ENCODE results near the gene B4GALNT1. TPM values are rescaled to one million over a fixed set of nuclear protein-coding genes. Genes with fewer than 3 reads are reported as not detected.
A peak's percentile ranks its signal among the peaks of the same experiment; 100 is the strongest.

B4GALNT1 gene
- total RNA-seq, 2 experiments from 2014 or later, result 1.4 to 1.8 TPM

DNA sequence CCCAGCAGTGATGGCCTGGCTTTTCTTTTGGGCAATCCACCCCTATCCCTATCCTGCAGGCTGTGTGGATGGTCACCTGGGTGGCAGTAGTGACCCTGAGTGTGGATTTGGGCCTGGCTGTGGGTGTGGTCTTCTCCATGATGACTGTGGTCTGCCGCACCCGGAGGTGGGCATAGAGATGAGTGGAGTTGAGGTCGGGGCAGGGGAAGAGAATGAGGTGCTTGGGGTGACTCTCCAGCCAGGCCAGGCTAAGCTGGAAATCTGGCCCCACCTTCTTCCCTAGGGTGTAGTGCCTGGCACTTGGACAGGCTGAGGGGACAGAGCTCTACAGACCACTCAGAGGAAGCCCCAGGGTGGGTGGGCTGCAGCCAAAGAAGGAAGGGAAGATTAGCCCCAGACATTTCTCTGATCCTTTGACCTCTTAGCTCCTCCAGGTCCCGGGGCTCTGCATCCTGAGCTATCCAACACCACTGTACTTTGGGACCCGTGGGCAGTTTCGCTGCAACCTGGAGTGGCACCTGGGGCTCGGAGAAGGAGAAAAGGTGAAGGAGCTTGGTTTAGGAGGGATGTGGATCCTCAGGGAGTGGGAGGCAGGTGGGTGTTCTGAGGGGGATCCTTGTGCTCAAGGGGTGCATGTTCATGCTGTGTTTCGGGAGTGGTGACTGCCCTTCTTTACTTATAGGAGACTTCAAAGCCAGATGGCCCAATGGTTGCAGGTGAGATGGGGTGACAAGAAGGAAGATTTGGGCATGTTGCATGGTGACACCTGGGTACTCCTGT lies 8.4 kb downstream of the B4GALNT1 start:
- CTCF ChIA-PET, result interaction anchor here (1.0 to 5.3 kb wide), 5 partner anchors 8 to 42 kb away, joined by 3 to 41 read pairs (median 3); no protein-coding TSS in a partner anchor
- intact Hi-C loops (cut with micrococcal nuclease), result no loop called here
- peaks cover 29% of the 10 kb centered on the region for H3K4me1 Mint-ChIP-seq (ENCODE audit: low read depth)
- H3K9me3 Mint-ChIP-seq, result no peaks in the 10 kb centered on the region
- no peak overlapping the region for H3K27ac Mint-ChIP-seq
- no peaks in the 10 kb centered on the region for H3K36me3 Mint-ChIP-seq (ENCODE audit: low read depth)
- H3K27me3 Mint-ChIP-seq (ENCODE audit: low read depth), result peaks cover 85% of the 10 kb centered on the region
- no peak overlapping the region for H3K4me3 Mint-ChIP-seq
- no peak for DNase-seq

DNA sequence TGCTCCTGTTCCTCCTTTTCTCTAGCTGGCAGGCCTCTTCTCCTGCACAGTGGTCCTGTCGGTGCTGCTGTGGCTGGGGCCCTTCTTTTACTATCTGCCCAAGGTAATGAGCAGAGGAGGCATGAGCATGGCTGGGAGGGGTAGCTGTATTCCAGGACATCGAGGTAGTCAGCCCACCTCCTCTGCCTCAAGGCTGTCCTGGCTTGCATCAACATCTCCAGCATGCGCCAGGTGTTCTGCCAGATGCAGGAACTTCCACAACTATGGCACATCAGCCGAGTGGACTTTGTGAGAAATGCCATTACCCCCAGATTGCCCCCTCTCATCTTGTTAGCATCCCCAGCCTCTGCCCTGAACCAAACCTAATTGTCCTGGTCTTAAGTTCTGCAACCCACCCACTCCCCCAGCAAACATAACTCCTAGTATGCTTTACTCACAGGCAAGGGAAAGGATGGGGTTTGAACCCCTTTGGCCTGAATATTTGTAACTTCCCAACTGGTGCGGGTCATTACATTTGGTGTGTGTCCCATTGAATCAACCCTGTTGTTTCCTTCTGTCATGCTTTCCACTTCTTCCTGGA lies 9.1 kb downstream of the B4GALNT1 start:
- H3K4me1 Mint-ChIP-seq (ENCODE audit: low read depth), result peaks cover 31% of the 10 kb centered on the region
- no peak overlapping the region for H3K27ac Mint-ChIP-seq
- H3K27me3 Mint-ChIP-seq (ENCODE audit: low read depth), result peaks cover 91% of the 10 kb centered on the region
- no peaks in the 10 kb centered on the region for H3K9me3 Mint-ChIP-seq
- CTCF ChIA-PET, result interaction anchor here (1.0 to 1.2 kb wide), 2 partner anchors 31 to 135 kb away, joined by 3 read pairs; no protein-coding TSS in a partner anchor
- no peak for DNase-seq
- H3K4me3 Mint-ChIP-seq, result no peak overlapping the region
- no peaks in the 10 kb centered on the region for H3K36me3 Mint-ChIP-seq (ENCODE audit: low read depth)
- intact Hi-C loops (cut with micrococcal nuclease), result no loop called here

DNA sequence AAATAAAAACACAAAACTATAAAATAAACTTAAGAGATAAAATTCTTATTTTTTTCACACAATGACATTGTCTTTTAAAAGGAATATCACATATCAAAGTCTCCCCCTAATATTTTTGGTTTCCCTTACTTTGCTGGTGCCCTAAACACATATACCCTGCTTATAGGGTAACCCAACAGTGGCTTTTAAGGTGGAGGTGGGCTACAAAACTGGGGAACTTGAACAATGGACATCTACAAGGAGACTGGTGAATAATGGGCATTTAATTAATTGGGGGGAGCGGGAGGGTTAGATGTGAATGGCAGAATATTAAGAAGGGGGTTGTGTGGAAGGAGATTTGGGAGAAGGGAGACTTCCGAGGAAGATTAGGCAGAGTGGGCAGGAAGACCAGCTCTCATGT lies 9.6 kb downstream of the B4GALNT1 start:
- CTCF ChIA-PET, result interaction anchor here (1.2 to 4.2 kb wide), 2 partner anchors 41 to 136 kb away, joined by 3 to 101 read pairs; no protein-coding TSS in a partner anchor
- intact Hi-C loops (cut with micrococcal nuclease), result no loop called here
- H3K4me3 Mint-ChIP-seq, result no peak overlapping the region
- H3K36me3 Mint-ChIP-seq (ENCODE audit: low read depth), result no peaks in the 10 kb centered on the region
- peaks cover 31% of the 10 kb centered on the region for H3K4me1 Mint-ChIP-seq (ENCODE audit: low read depth)
- H3K27me3 Mint-ChIP-seq (ENCODE audit: low read depth), result peaks cover 88% of the 10 kb centered on the region
- DNase-seq, result no peak
- no peak overlapping the region for H3K27ac Mint-ChIP-seq
- no peaks in the 10 kb centered on the region for H3K9me3 Mint-ChIP-seq

DNA sequence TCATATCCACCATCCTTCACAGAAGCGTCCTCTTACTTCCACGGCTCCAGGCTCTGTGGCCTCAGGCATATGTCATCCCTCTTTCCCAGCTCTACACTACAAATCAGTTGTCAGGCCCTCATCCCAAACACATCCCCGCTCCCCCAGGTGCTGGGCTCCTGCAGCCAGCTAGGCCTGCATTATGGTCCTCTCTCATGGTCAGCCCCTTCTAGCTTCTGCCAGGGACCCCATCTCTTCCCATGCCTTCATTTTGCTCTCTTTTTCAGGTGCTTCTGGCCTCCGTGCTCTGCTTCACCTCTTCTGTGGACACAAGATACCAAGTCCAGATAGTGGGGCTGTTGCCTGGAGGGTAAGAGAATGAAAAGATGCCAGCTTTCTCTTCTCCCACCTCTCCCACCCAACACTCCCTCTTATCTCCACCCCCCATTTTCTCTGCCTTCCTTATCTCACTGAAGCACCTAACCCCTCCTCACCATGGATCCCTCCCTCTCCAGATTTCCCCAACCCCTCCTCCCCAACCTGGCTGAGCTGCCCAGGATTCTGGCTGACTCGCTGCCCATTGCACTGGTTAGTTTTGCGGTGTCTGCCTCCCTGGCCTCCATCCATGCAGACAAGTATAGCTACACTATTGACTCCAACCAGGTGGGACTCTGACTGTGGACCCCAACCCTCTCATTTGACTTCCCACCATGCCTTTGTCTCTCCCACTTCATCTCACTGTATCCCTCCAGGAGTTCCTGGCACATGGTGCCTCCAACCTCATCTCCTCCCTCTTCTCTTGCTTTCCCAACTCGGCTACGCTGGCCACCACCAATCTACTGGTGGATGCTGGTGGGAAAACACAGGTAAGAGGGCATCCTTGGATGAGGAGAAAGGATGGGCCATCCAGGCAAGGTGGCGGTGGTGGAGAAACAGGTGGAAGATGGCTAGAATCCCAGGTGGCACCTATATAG lies 10.4 kb downstream of the B4GALNT1 start:
- H3K27ac Mint-ChIP-seq, result no peak overlapping the region
- peak overlapping the region; percentile 71 for H3K4me3 Mint-ChIP-seq
- no peak for DNase-seq
- no peaks in the 10 kb centered on the region for H3K36me3 Mint-ChIP-seq (ENCODE audit: low read depth)
- peaks cover 89% of the 10 kb centered on the region for H3K27me3 Mint-ChIP-seq (ENCODE audit: low read depth)
- intact Hi-C loops (cut with micrococcal nuclease), result no loop called here
- H3K4me1 Mint-ChIP-seq (ENCODE audit: low read depth), result peaks cover 31% of the 10 kb centered on the region
- CTCF ChIA-PET, result interaction anchor here (0.7 to 4.2 kb wide), 8 partner anchors 8 to 137 kb away, joined by 3 to 101 read pairs (median 4); partner anchors contain the start of gene ARHGEF25
- H3K9me3 Mint-ChIP-seq, result no peaks in the 10 kb centered on the region

DNA sequence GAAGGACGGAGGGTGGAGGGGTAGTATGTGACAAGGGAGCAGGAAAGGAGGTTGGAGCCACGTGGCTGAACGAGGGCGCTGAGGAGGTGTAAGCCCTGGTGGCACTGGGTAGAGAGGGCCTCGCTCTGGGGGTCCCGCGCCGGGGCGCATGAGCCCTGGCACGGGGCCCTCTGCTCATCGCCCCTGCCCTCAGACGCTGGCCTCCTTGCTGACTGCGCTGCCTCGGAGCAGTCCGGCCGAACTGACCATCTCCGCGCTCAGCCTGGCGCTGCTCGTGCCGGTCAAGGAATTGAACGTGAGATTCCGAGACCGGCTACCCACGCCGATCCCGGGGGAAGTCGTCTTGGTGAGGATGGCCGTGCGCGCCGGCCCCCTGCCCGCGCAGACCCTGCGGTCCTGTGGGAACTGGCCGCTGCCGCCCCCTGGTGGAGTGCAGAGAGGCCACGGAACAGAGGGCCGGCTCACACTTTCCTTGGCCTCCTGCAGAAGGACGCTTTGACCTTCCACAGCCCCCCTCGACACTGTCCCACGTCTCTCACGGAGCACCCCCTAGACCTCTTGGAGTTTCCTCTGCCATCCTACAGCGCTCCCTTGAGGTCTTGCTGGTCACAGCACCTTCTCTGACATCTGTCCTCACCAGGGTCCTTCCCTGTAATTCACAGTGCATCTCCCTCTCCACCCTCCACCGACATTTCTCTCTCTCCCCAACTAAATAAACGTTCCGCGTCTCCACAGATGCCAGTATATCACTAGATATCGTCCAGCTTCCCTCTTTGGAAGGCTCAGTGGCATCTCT lies 11.3 kb downstream of the B4GALNT1 start:
- peak; percentile 65 for DNase-seq
- peaks cover 27% of the 10 kb centered on the region for H3K4me1 Mint-ChIP-seq (ENCODE audit: low read depth)
- no peak overlapping the region for H3K27ac Mint-ChIP-seq
- no peaks in the 10 kb centered on the region for H3K36me3 Mint-ChIP-seq (ENCODE audit: low read depth)
- CTCF ChIA-PET, result interaction anchor here (0.7 to 4.2 kb wide), 14 partner anchors 9 to 120 kb away, joined by 3 to 101 read pairs (median 4); partner anchors contain the start of genes ARHGEF25 and B4GALNT1
- peaks cover 86% of the 10 kb centered on the region for H3K27me3 Mint-ChIP-seq (ENCODE audit: low read depth)
- no peaks in the 10 kb centered on the region for H3K9me3 Mint-ChIP-seq
- intact Hi-C loops (cut with micrococcal nuclease), result loop anchor here (1.0 to 2.0 kb wide), 5 partner anchors 12 to 162 kb away; partner anchors contain the start of genes B4GALNT1, GLI1 and PIP4K2C
- H3K4me3 Mint-ChIP-seq, result peak overlapping the region; percentile 71

DNA sequence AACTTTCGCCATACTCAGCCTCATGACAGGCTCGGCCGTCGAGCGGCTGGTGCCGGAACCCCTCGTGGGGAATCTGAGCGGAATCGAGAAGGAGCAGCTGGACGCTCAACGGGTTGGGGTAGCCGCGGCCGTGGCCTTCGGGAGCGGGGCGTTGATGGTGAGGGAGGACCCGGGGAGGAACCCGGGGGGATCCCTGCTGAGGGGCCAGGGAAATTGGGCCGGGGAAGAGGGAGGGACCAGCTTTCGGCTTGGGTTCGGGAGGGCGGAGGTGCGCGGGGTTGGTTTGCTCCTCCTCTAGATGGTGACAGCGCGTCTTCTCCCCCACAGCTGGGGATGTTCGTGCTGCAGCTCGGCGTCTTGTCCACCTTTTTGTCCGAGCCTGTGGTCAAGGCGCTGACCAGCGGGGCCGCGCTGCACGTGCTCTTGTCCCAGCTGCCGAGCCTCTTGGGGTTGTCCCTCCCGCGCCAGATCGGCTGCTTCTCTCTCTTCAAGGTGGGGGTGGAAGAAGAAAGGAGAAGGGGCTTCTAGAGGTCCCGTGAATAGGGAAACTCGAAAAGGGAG lies 12.0 kb downstream of the B4GALNT1 start:
- peaks cover 27% of the 10 kb centered on the region for H3K4me1 Mint-ChIP-seq (ENCODE audit: low read depth)
- no peaks in the 10 kb centered on the region for H3K9me3 Mint-ChIP-seq
- no peak overlapping the region for H3K27ac Mint-ChIP-seq
- no peaks in the 10 kb centered on the region for H3K36me3 Mint-ChIP-seq (ENCODE audit: low read depth)
- H3K4me3 Mint-ChIP-seq, result peak overlapping the region; percentile 71
- intact Hi-C loops (cut with micrococcal nuclease), result loop anchor here (1.0 to 2.0 kb wide), 5 partner anchors 12 to 162 kb away; partner anchors contain the start of genes B4GALNT1, GLI1 and PIP4K2C
- peaks cover 83% of the 10 kb centered on the region for H3K27me3 Mint-ChIP-seq (ENCODE audit: low read depth)
- CTCF ChIA-PET, result interaction anchor here (0.7 to 4.2 kb wide), 16 partner anchors 9 to 162 kb away, joined by 3 to 101 read pairs (median 4); partner anchors contain the start of genes ARHGEF25, B4GALNT1, DTX3 and GLI1
- no peak for DNase-seq

DNA sequence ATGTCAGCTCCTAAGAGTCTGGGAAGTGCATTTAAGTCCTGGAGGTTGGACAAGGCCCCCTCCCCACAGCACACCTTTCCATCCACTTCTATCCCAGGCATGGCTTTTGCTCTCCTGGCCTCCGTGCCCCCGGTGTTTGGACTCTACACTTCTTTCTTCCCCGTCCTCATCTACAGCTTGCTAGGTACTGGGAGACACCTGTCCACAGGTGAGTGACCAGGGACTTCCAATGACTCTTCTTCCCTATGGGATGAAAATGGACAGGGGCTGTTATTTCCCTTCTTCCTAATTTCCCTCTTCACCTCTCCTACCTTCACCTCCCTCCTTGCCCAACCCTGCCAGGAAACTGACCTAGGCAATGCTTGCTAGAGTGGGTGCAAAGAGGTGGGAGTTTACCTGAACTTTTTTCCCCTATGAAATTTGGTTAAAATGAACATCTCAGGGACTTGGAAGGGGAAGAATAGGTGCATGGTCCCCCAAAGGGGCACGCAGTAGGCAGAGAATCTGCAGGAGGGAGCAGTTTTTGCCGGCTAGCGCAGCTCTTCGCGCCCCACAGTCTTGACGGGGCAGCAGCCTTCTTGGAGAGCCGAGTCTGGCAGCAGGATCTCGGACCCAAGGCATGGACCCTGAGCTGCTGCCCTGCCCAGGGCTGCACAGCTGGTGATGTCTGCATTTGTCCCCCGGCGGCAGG lies 12.6 kb downstream of the B4GALNT1 start:
- CTCF ChIA-PET, result interaction anchor here (0.7 to 4.2 kb wide), 17 partner anchors 8 to 161 kb away, joined by 3 to 101 read pairs (median 4); partner anchors contain the start of genes ARHGEF25, B4GALNT1, DTX3 and GLI1
- Mint-ChIP-seq H3K4me3 (peak overlapping the region; percentile 71), H3K4me1 (ENCODE audit: low read depth) (peaks cover 27% of the 10 kb centered on the region), H3K27ac (no peak overlapping the region), H3K9me3 (no peaks in the 10 kb centered on the region), H3K27me3 (ENCODE audit: low read depth) (peaks cover 79% of the 10 kb centered on the region), H3K36me3 (ENCODE audit: low read depth) (no peaks in the 10 kb centered on the region)
- no peak for DNase-seq
- intact Hi-C loops (cut with micrococcal nuclease), result loop anchor here (2.0 kb wide), 1 partner anchor 30 kb away; the partner anchor contains the start of gene PIP4K2C

DNA sequence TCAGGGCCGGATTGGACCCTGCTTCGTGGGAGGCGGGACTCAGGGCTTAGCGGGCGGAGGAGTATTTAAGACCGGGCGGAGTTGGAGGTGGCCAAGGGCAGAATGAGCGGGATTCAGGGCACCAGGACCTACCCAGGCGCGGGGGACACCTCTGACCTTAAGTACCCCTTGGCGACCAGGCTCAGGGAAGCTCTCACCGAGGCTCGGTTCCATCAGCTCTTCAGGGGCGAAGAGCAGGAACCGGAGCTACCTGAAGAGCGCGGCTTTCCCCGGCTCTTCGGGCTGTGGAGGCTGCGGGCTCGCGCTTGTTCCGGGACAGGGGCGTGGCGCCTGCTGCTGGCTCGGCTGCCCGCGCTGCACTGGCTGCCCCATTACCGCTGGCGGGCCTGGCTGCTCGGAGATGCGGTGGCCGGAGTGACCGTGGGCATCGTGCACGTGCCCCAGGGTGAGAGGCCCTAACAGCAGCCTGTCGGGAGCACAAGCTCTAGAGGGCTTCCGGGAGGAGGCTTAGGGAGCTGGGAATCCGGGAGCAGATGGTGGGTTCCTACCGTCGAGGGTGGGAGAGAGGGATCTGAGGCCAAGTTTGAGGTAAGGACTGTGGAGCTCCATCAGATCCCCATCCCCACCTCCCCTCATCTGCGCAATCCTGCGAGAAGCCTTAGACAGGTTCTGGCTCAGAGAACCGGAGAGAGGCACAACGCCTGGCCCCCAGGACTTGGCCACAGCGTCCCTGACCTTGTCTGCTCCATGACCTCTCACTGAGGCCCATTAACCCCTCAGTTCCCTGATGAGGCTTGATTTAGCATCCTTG lies 13.4 kb downstream of the B4GALNT1 start:
- CTCF ChIA-PET, result interaction anchor here (0.5 to 4.2 kb wide), 9 partner anchors 8 to 161 kb away, joined by 3 to 101 read pairs (median 4); partner anchors contain the start of genes ARHGEF25 and GLI1
- intact Hi-C loops (cut with micrococcal nuclease), result loop anchor here (2.0 kb wide), 1 partner anchor 29 kb away; the partner anchor contains the start of gene PIP4K2C
- Mint-ChIP-seq H3K4me1 (ENCODE audit: low read depth) (peaks cover 27% of the 10 kb centered on the region), H3K4me3 (peak overlapping the region; percentile 32), H3K27me3 (ENCODE audit: low read depth) (peaks cover 72% of the 10 kb centered on the region), H3K9me3 (no peaks in the 10 kb centered on the region), H3K36me3 (ENCODE audit: low read depth) (no peaks in the 10 kb centered on the region), H3K27ac (no peak overlapping the region)
- no peak for DNase-seq

DNA sequence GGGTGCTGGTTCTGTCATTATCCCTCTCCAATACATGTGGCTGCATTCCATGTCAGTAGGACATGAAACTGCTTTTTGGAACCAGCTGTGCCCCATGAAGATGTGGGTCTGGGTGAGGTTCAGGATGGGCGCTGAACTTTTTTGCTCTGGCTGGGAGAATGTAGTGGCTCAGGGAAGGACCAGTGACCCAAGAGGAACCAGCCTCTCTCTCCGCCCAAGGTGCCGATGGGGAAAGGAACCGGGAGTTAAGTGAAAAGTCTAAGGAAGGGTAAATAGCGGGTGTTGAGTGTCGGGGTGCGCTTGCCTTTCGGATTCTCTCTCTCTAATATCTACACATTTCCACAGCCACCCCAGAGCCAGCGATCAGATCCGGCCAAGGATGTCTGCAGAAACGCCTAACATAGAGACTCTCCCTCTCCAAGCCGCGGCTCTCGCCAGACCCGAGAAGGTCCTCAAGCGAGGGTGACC lies 14.0 kb downstream of the B4GALNT1 start:
- Mint-ChIP-seq H3K4me3 (peak overlapping the region; percentile 32), H3K4me1 (ENCODE audit: low read depth) (peaks cover 27% of the 10 kb centered on the region), H3K9me3 (no peaks in the 10 kb centered on the region), H3K27me3 (ENCODE audit: low read depth) (peaks cover 68% of the 10 kb centered on the region), H3K27ac (no peak overlapping the region), H3K36me3 (ENCODE audit: low read depth) (no peaks in the 10 kb centered on the region)
- intact Hi-C loops (cut with micrococcal nuclease), result no loop called here
- no peak for DNase-seq
- CTCF ChIA-PET, result interaction anchor here (0.5 to 4.2 kb wide), 6 partner anchors 8 to 160 kb away, joined by 3 to 101 read pairs (median 4); partner anchors contain the start of genes ARHGEF25 and GLI1

All from activated naive CD4-positive, alpha-beta T cell treated with anti-CD3 and anti-CD28 coated beads for 36 hours (primary cell).